ENCODE measurements around the gene SLC22A7.

- TF ChIP-seq CHD7 (IDR thresholded peaks at IDR 0.05; ENCODE audit: insufficient replicate concordance, low read length): no peak
- TF ChIP-seq EZH2 (IDR thresholded peaks at IDR 0.05; ENCODE audit: low read depth, low read length, severe bottlenecking): no peak
- no peak for TF ChIP-seq SP1 (IDR thresholded peaks at IDR 0.05; ENCODE audit: low read depth, low read length)
- no peak for TF ChIP-seq RFX5 (IDR thresholded peaks at IDR 0.05; ENCODE audit: borderline replicate concordance, low read depth, low read length)
- no peak for TF ChIP-seq CTCF (IDR thresholded peaks at IDR 0.05; ENCODE audit: control extremely low read depth in 1 of 3, insufficient read depth in 1 of 3, low read depth in 1 of 3, low read length in 3 of 3)
- no peak for TF ChIP-seq TAF1 (IDR thresholded peaks at IDR 0.05; ENCODE audit: low read depth, low read length)
- TF ChIP-seq POLR2A (IDR thresholded peaks at IDR 0.05; ENCODE audit: control extremely low read depth in 1 of 2, low read depth in 2 of 2, low read length in 2 of 2): no peak
- TF ChIP-seq, protein P1, sequence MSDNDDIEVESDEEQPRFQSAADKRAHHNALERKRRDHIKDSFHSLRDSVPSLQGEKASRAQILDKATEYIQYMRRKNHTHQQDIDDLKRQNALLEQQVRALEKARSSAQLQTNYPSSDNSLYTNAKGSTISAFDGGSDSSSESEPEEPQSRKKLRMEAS (IDR thresholded peaks at IDR 0.05): no peak
- TF ChIP-seq CHD1 (IDR thresholded peaks at IDR 0.05; ENCODE audit: low read depth, low read length): no peak
- TF ChIP-seq SP2 (IDR thresholded peaks at IDR 0.05; ENCODE audit: low read length): no peak
- TF ChIP-seq JUN (IDR thresholded peaks at IDR 0.05; ENCODE audit: low read depth, low read length): no peak
Measured at GRCh38 chr6:43253401-43253800, 44.7 kb upstream of the SLC22A7 start.
